GM12873 (cell line): Measurements from ENCODE around the gene FRMD6.

Source experiments
- CTCF ChIP-seq: IDR thresholded peaks from 2 replicates; pipeline ENCODE4 v1.5.1; 2012; ENCODE audit warnings: low read depth, mild to moderate bottlenecking, moderate library complexity, low read length, control low read depth; ENCODE audit not compliant: insufficient read depth; ENCODE audit errors: missing control alignments

FRMD6 gene

GRCh38 chr14:51619561-51619960, 32.1 kb upstream of the FRMD6 start:
- TF ChIP-seq CTCF, result no peak

- no peak for TF ChIP-seq CTCF
Observed at GRCh38 chr14:51620056-51620455, 31.7 kb upstream of the FRMD6 start.

GRCh38 chr14:51621654-51622053, 30.1 kb upstream of the FRMD6 start:
- no peak for TF ChIP-seq CTCF

- TF ChIP-seq CTCF, result no peak
Observed at GRCh38 chr14:51622376-51622775, 29.3 kb upstream of the FRMD6 start.

GRCh38 chr14:51624955-51625569, 26.6 kb upstream of the FRMD6 start:
- no peak for TF ChIP-seq CTCF

- no peak for TF ChIP-seq CTCF
Observed at GRCh38 chr14:51626185-51626584, 25.5 kb upstream of the FRMD6 start.

GRCh38 chr14:51626788-51627187, 24.9 kb upstream of the FRMD6 start:
- TF ChIP-seq CTCF, result no peak
